Stimulated activated CD4-positive, alpha-beta T cell treated with anti-CD3 and anti-CD28 coated beads, TNF-alpha, amount 100 ng/mL, for 48 hours (primary cell): ENCODE data around the gene GNAI2.

Source experiments
- DNase-seq, 3 donors: peaks; one replicate each; pipeline ENCODE4 v3.0.0-alpha.2; 2020; ENCODE audit warnings: low read depth in 3 of 3

GNAI2 gene

DNA sequence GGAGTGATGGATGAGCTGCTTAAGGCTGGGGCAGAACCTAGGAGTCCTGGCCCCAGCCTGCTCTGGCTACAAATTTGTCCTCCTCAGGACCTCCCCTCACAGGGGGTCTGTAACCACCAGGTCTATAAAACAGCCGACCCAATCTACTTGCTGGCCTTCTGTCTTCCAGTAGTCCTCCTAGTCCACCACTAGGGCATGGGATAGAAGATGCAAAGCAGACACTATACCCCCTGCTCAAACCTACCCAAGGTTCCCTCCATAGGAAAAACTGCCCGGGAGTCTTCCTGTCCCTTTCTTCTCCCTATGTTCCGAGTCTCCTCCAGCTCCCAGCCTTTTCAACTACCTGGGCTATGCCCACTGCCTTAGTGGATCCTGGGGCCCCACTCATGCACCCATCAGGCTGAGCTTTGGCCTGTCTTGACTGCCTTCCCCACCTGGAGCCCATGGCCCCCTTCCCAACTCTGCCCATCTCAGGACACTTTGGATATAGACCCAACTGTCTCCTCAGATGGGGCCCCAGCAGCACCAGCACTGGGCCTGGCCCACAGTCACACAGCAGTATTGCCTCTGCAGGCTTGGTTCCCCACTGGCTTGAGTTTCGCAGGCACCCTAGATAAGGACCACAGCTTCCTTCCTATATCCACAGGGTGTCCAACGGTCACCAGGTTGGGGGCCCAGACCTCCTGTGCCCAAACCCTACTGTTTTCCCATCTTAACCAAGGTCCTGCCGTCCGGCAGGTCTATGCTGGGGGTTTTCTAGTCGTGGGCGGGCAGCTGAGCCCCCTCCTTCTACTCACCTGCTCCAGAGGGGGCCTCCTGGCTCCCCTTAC, 62.1 kb downstream of the GNAI2 start:
- no peak for DNase-seq

GRCh38 chr3:50298836-50299637, 63.0 kb downstream of the GNAI2 start, which contains the start of the genes HYAL3 and NAA80:
Gene HYAL3, minus strand, starts transcription at chr3:50299405. Its CDS starts 3,803 bp downstream, at chr3:50295602.
Gene NAA80, minus strand, starts transcription at chr3:50299405. Its CDS starts 1,942 bp downstream, at chr3:50297463.
- DNase-seq, result peak; percentile 97 to 99 (median 98)

GRCh38 chr3:50299638-50299928, 63.6 kb downstream of the GNAI2 start:
- DNase-seq, result no peak

DNA sequence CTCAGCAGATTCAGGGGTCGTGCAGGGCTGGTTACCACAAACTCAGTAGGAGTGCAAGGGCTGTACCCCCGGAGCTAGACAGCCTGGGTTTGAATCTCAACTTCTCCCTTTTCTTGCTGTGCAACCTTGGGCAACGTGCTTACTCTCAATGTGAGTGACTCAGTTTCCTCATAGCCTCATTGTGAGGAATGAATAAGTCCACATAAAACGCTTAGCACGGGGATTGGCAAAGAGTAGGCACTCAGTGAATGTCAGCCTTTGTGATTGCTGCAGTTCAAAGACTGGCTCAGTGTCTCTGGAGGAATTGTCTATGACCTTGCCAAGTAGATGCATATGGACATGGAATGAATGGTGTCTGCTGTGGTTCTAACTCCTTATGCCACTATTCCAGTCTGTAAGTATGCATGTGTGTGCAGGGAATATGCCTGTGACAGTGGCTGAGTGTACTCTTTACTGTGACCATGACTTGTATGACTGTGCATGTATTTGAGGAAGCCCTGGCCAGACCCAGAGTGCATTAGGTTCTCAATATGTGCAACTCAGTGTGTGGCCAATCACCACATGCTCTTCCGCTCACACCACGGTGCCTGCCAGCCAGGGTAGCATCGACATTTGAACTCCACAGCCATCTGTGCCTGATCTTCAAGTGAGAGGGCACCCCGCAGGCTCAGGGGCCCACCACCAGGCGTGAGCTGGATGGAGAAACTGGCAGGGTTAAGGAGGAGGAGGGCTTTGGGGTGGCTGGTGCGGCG, 64.1 kb downstream of the GNAI2 start:
- DNase-seq, result no peak

DNA sequence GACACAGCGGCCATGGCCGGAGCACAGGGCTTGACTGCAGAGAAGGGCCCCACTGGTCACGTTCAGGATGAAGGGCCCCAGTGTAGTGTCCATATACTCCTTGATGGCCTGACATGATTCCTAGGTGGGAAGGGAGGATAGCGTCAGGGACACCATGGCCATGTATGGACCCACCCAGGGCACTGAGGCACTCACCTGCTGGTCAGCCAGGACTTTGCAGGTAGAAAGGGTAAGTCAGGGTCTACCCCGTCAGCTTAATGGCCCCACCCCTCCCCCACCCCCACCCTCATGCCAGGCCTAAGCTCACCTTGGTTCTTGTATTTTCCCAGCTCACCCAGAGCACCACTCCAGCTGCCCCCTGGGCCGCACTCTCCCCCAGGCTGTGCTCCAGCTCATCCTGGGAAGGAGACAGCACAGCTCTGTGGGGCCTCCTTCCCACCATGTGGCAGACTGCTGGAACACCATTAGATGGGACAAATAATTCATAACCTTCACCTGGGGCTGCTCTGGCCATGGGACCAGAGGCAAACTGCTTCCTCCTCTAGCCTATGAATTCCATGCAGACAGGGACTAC, 64.8 kb downstream of the GNAI2 start:
- no peak for DNase-seq

DNA sequence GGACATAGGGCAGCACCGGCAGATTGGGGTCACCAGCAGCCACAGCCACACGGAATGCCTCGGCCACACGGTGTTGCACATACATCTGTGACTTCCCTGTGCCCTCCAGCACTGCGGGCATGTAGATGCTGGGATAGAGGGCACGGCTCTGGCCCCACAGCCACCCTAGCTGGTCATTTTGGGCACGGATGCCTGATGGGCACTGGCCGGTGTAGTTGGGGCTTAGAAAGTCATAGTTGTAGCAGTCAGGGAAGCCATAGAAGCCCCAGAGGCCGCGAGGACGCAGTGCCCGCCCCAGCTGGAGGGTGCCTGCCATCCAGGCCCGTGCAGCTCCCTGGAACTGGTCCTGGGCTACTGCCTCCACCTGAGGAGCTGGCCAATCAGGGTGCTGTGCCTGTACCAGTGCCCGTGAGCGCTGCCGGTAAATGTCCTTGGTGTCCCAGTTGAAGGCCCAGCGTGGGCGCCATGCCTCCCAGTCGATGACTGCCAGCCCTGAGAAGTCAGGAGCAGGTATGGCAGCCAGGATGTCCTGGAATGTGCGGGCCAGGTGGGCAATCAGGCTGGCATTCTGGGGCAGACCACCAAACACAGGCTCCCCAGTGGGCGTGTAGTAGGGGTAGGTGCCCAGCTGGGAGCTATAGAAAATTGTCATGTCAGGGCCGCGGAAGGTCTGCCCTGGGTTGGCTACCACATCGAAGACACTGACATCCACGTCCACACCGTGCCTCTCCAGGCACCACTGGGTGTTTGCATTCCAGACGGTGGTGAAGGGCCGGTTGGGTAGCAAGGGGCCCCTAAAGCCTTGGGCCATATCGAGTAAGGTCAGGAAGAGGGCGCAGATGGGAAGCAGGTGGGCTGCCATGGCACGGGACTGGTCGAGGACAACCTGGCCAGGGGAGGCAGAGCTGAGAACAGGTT, 66.3 kb downstream of the GNAI2 start:
- no peak for DNase-seq

- DNase-seq, result no peak
These were observed 67.2 kb downstream of the GNAI2 start, which contains the start of gene HYAL1 for GRCh38 chr3:50303013-50303815. Gene HYAL1, minus strand, starts transcription at chr3:50303574. Its CDS starts 618 bp downstream, at chr3:50302956.

DNA sequence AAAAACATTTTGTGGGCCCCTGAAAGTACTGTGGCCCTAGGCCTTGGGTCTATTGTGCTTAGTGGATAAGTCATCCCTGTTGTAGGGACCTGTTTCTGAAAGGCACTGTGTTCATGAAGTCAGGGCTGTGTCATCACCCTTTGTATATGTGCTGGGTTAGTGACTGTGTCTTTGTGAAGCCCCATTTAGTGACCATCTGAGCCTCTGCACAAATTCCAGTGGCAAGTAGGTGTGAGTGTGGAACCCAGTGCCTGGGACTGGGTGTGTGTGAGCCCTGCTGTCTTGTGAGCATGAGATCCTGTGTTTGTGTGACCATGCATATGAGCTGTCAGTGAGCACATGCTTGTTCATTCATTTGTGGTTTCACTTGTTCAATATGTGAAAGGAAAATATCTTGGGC, 68.6 kb downstream of the GNAI2 start:
- no peak for DNase-seq
